GM12878 (cell line): Measurements from ENCODE around the gene CPEB1. TPM values are rescaled to one million over a fixed set of nuclear protein-coding genes. Genes with fewer than 3 reads are reported as not detected.
A peak's percentile ranks its signal among the peaks of the same experiment; 100 is the strongest.

ENCODE experiments used
- ATAC-seq: fragments of 200-7000 bp; cut with Tn5 transposase; 3 replicates; pipeline ENCODE4 v1.9.1; 2020; ENCODE audit warnings: mild to moderate bottlenecking, moderate library complexity
- BruUV-seq: library from RNA; stranded (reverse); fragments of 400-500 nt; replicated peaks from 2 replicates; lab custom pipeline; 2021; lab: Mats Ljungman, UMichigan
- CTCF ChIA-PET: fragments of 300-600 bp; sonication (Branson Sonifier 250); formaldehyde crosslinking; extraction: SDS; loops from one replicate; lab custom pipeline; 2021; ENCODE audit warnings: inconsistent platforms; lab: Yijun Ruan, JAX
- POLR2A ChIA-PET: fragments of 350-600 bp; formaldehyde crosslinking; extraction: SDS; loops from one replicate; lab custom pipeline; 2021; ENCODE audit warnings: inconsistent platforms; lab: Charles Lee
- RAD21 ChIA-PET: fragments of 300-600 bp; sonication (Branson Sonifier 250); formaldehyde crosslinking; loops from one replicate; lab custom pipeline; 2023; ENCODE audit warnings: antibody characterized with exemption; ENCODE audit not compliant: unreplicated experiment; lab: Charles Lee
- SMC1A ChIA-PET: fragments of 300-600 bp; sonication (Branson Sonifier 250); formaldehyde crosslinking; loops from one replicate; lab custom pipeline; 2023; ENCODE audit not compliant: unreplicated experiment, uncharacterized antibody; lab: Charles Lee
- DNase-seq: peaks from one replicate; pipeline ENCODE4 v3.0.0-alpha.2; 2011; ENCODE audit warnings: low read depth, low spot score
- FAIRE-seq: peaks from 3 replicates; lab custom pipeline; 2011; peaks lifted over from hg19 to GRCh38; lab: Jason Lieb, UNC
- H2AFZ ChIP-seq: 2 replicates; pipeline ENCODE4 v1.6.0; 2011; ENCODE audit warnings: low read depth, low read length, control low read depth; ENCODE audit not compliant: control insufficient read depth
- H3K27ac ChIP-seq: 2 replicates; pipeline ENCODE4 v1.5.1; 2011; ENCODE audit warnings: control low read depth; ENCODE audit not compliant: control insufficient read depth, insufficient read depth
- H3K27me3 ChIP-seq, 2 experiments: replicated peaks in 1 of 2; 2 replicates each; pipeline versions ENCODE4 v1.6.0 to v1.6.1; 2011; ENCODE audit warnings: low read length in 1 of 2; ENCODE audit not compliant: control insufficient read depth in 2 of 2, insufficient read depth in 2 of 2
- H3K36me3 ChIP-seq, 2 experiments: 2 replicates each; pipeline ENCODE4 v1.5.1; 2011; ENCODE audit warnings: low read length in 1 of 2; ENCODE audit not compliant: control insufficient read depth in 2 of 2, insufficient read depth in 2 of 2
- H3K4me1 ChIP-seq: 2 replicates; pipeline ENCODE4 v1.6.1; 2011; ENCODE audit warnings: mild to moderate bottlenecking, low read length, moderate library complexity, mixed read lengths; ENCODE audit not compliant: control insufficient read depth, insufficient read depth
- H3K4me2 ChIP-seq: 2 replicates; pipeline ENCODE4 v1.6.0; 2011; ENCODE audit warnings: control low read depth; ENCODE audit not compliant: control insufficient read depth, insufficient read depth
- H3K4me3 ChIP-seq: fragments of 200-600 bp; sonication (generic); 2 replicates; pipeline ENCODE4 v1.5.1; 2016
- H3K79me2 ChIP-seq: 2 replicates; pipeline ENCODE4 v1.6.0; 2011; ENCODE audit warnings: low read length; ENCODE audit not compliant: control insufficient read depth, insufficient read depth
- H3K9ac ChIP-seq: 2 replicates; pipeline ENCODE4 v1.8.0; 2011; ENCODE audit warnings: low read length, control low read depth, mixed read lengths; ENCODE audit not compliant: control insufficient read depth, insufficient read depth
- H3K9me3 ChIP-seq: replicated peaks from 3 replicates; pipeline ENCODE4 v1.5.1; 2011; ENCODE audit warnings: mild to moderate bottlenecking, low read length; ENCODE audit not compliant: control insufficient read depth, insufficient read depth
- H4K20me1 ChIP-seq: 2 replicates; pipeline ENCODE4 v1.6.0; 2011; ENCODE audit not compliant: control insufficient read depth, insufficient read depth
- BMI1 ChIP-seq: fragments of 450-650 bp; IDR thresholded peaks from 2 replicates; pipeline ENCODE4 v1.6.1; 2016; ENCODE audit warnings: mild to moderate bottlenecking, moderate library complexity, borderline replicate concordance
- FOXM1 ChIP-seq: IDR thresholded peaks from 2 replicates; pipeline ENCODE4 v1.6.1; 2012; ENCODE audit warnings: low read depth, mild to moderate bottlenecking, inconsistent platforms, low read length, moderate library complexity
- GATAD2B ChIP-seq: fragments of 450-650 bp; conservative IDR thresholded peaks from 2 replicates; pipeline ENCODE4 v1.6.1; 2017; ENCODE audit warnings: low read depth, mild to moderate bottlenecking, moderate library complexity
- HCFC1 ChIP-seq: fragments of 150-350 bp; IDR thresholded peaks from 2 replicates; pipeline ENCODE4 v1.6.1; 2014; ENCODE audit warnings: low read length
- IKZF1 ChIP-seq: fragments of 450-650 bp; conservative IDR thresholded peaks from 2 replicates; pipeline ENCODE4 v1.6.1; 2017; ENCODE audit warnings: antibody characterized with exemption, mild to moderate bottlenecking
- MAX ChIP-seq: IDR thresholded peaks from 2 replicates; pipeline ENCODE4 v1.6.1; 2012; ENCODE audit warnings: low read depth, low read length, improper control_type of control experiment
- MEF2A ChIP-seq: IDR thresholded peaks from 2 replicates; pipeline ENCODE4 v1.6.1; 2011; ENCODE audit warnings: low read depth, mild to moderate bottlenecking, low read length, moderate library complexity; ENCODE audit not compliant: insufficient read depth
- NRF1 ChIP-seq: conservative IDR thresholded peaks from 2 replicates; pipeline ENCODE4 v1.6.1; 2011; ENCODE audit warnings: mild to moderate bottlenecking, low read depth, low read length, improper control_type of control experiment
- SMARCA5 ChIP-seq: fragments of 450-650 bp; IDR thresholded peaks from 2 replicates; pipeline ENCODE4 v1.6.1; 2017; ENCODE audit warnings: mild to moderate bottlenecking
- SUZ12 ChIP-seq: fragments of 200-600 bp; sonication (generic); IDR thresholded peaks from one replicate; pipeline ENCODE4 v1.6.1; 2018; ENCODE audit warnings: antibody characterized with exemption, mild to moderate bottlenecking; ENCODE audit not compliant: unreplicated experiment
- TARDBP ChIP-seq: IDR thresholded peaks from 2 replicates; pipeline ENCODE4 v1.6.1; 2016; ENCODE audit warnings: borderline replicate concordance
- TBL1XR1 ChIP-seq: IDR thresholded peaks from 2 replicates; pipeline ENCODE4 v1.6.1; 2012; ENCODE audit warnings: low read depth, low read length, improper control_type of control experiment
- ZNF384 ChIP-seq: IDR thresholded peaks from 2 replicates; pipeline ENCODE4 v1.6.1; 2012; ENCODE audit warnings: low read depth, mild to moderate bottlenecking, low read length, improper control_type of control experiment, borderline replicate concordance
- WGBS: methylation state at CpG from one replicate; pipeline ENCODE4 v1.1.6; 2016; ENCODE audit warnings: low lambda C conversion rate; ENCODE audit not compliant: insufficient replicate concordance, insufficient coverage; ENCODE audit errors: missing lambda C conversion rate; 5-methylcytosine and 5-hydroxymethylcytosine counted together
- in situ Hi-C: fragments of 300-500 bp; cut with MboI; formaldehyde crosslinking; loops from 9 replicates; pipeline ENCODE4 v1.14.3; 2018; ENCODE audit warnings: mixed read lengths
- intact Hi-C: fragments of 100-400 bp; cut with micrococcal nuclease; formaldehyde crosslinking; loops from one replicate; pipeline ENCODE4 v1.14.2; 2022; ENCODE audit not compliant: unreplicated experiment
- polyA plus RNA-seq, 11 experiments: library from polyadenylated mRNA; depleted of rRNA in 4 of 11; unstranded in 6 of 11; stranded (reverse) in 5 of 11; fragments of >200 nt; fragmentation: Nextera tagmentation in 4 of 11; fragmentation: Illumina TruSeq in 1 of 11; extraction: Ambion mirVana in 4 of 11; extraction: Trizol in 1 of 11; gene quantifications; 1 replicate in 1 of 11; 2 replicates in 10 of 11; pipeline versions ENCODE4 v1.2.1 to v1.2.3, GENCODE V29; 2011 to 2016; ENCODE audit warnings: inconsistent platforms in 2 of 11, missing spikeins in 2 of 11, low read depth in 1 of 11
- total RNA-seq, 4 experiments: library from RNA; depleted of rRNA in 3 of 4; stranded (reverse); fragments of >200 nt in 3 of 4; fragmentation: Illumina TruSeq in 1 of 4; extraction: Trizol in 1 of 4; gene quantifications; 2 replicates each; pipeline versions ENCODE4 v1.2.1 to v1.2.3, GENCODE V29; 2013 to 2021

The CPEB1 gene
- total and polyA plus RNA-seq, 10 of the 15 experiments (the other 5 are each of a cell fraction or from before 2014, with no cell fraction given), result 0.05 to 1.1 (median 0.46) TPM

GRCh38 chr15:82648257-82649103 lies 1.3 kb upstream of the CPEB1 start:
- Histone ChIP-seq H3K27ac (no peak overlapping the region), H3K4me3 (peak overlapping the region; percentile 47; the same call in 1 of the 2 replicates), H3K4me1 (peaks cover 4% of the 10 kb centered on the region; the same call in 1 of the 2 replicates), H3K27me3 (peaks cover 0 to 10% of the 10 kb centered on the region in 2 experiments; a peak in 2 of 4 replicates), H3K4me2 (no peak overlapping the region; the same call in 1 of the 2 replicates), H3K9me3 (no peaks in the 10 kb centered on the region; the same call in 2 of the 3 replicates), H2AFZ (no peak overlapping the region), H4K20me1 (no peaks in the 10 kb centered on the region), H3K9ac (no peak overlapping the region), H3K79me2 (no peaks in the 10 kb centered on the region), H3K36me3 (no peaks in the 10 kb centered on the region)
- in situ Hi-C loops, result no loop called here
- WGBS, result 68% methylated on average over 39 of the region's 41 CpGs
- ATAC-seq (no peak), FAIRE-seq (no peak), DNase-seq (no peak)
- ChIA-PET RAD21 (no interaction called here), POLR2A (no interaction called here), SMC1A (interaction anchor here (2.5 kb wide), 1 partner anchor 8 kb away, joined by 21 read pairs; no protein-coding TSS in a partner anchor), CTCF (interaction anchor here (1.4 kb wide), 1 partner anchor 352 kb away, joined by 3 read pairs; no protein-coding TSS in a partner anchor)
- TF ChIP-seq BMI1 (no peak), NRF1 (no peak), GATAD2B (no peak), TBL1XR1 (no peak), FOXM1 (no peak)
- intact Hi-C loops, result no loop called here
- BruUV-seq, result no TSS peak

GRCh38 chr15:82647835-82648256 lies 683 bp upstream of the CPEB1 start:
- in situ Hi-C loops, result no loop called here
- ATAC-seq, result peak; percentile 29; the same call in 1 of the 3 replicates
- H3K4me1 ChIP-seq, result peaks cover 4% of the 10 kb centered on the region; the same call in 1 of the 2 replicates
- no peak for DNase-seq
- FAIRE-seq, result no peak
- H3K27me3 ChIP-seq, result peaks cover 0 to 10% of the 10 kb centered on the region in 2 experiments; a peak in 3 of 4 replicates
- BruUV-seq, result no TSS peak
- H4K20me1 ChIP-seq, result no peaks in the 10 kb centered on the region
- ChIA-PET SMC1A (no interaction called here), CTCF (no interaction called here), RAD21 (no interaction called here), POLR2A (no interaction called here)
- H3K4me3 ChIP-seq, result peak overlapping the region; percentile 47; the same call in 1 of the 2 replicates
- intact Hi-C loops, result no loop called here
- H3K9ac ChIP-seq, result no peak overlapping the region
- no peaks in the 10 kb centered on the region for H3K36me3 ChIP-seq
- peak overlapping the region; percentile 44; the same call in 1 of the 2 replicates for H3K4me2 ChIP-seq
- TF ChIP-seq IKZF1 (0 out of 2 replicates have a peak, but pooled peaks have one; percentile 1), MAX (no peak), TARDBP (no peak), SMARCA5 (no peak), SUZ12 (peak; percentile 1), MEF2A (no peak), ZNF384 (no peak), HCFC1 (no peak)
- 2% methylated on average over 19 of the region's 49 CpGs for WGBS
- H3K9me3 ChIP-seq, result no peaks in the 10 kb centered on the region; the same call in 2 of the 3 replicates
- H3K79me2 ChIP-seq, result no peaks in the 10 kb centered on the region
- H2AFZ ChIP-seq, result peak overlapping the region; percentile 51; the same call in 1 of the 2 replicates
- no peak overlapping the region for H3K27ac ChIP-seq
